DND-41 (cell line): ENCODE data around the gene GCDH.
A peak's percentile ranks its signal among the peaks of the same experiment; 100 is the strongest.

Experiments used
- ATAC-seq: fragments of 200-7000 bp; cut with Tn5 transposase; 3 replicates; pipeline ENCODE4 v1.9.1; 2021; ENCODE audit warnings: low read depth; ENCODE audit not compliant: insufficient read depth
- DNase-seq: peaks from one replicate; pipeline ENCODE4 v3.0.0-alpha.2; 2020
- H2AFZ ChIP-seq: 2 replicates; pipeline ENCODE4 v1.6.0; 2012; ENCODE audit warnings: low read depth, low read length
- H3K27ac ChIP-seq: 2 replicates; pipeline ENCODE4 v1.5.1; 2012; ENCODE audit warnings: low read length, inconsistent platforms
- H3K27me3 ChIP-seq: fragments of 200-600 bp; sonication (generic); 2 replicates; pipeline ENCODE4 v1.6.0; 2012; ENCODE audit warnings: low read length, mild to moderate bottlenecking, inconsistent platforms; ENCODE audit not compliant: insufficient read depth, poor library complexity
- H3K36me3 ChIP-seq: 2 replicates; pipeline ENCODE4 v1.5.1; 2012; ENCODE audit warnings: low read length, inconsistent platforms; ENCODE audit not compliant: insufficient read depth
- H3K4me1 ChIP-seq: 2 replicates; pipeline ENCODE4 v1.5.1; 2012; ENCODE audit warnings: mild to moderate bottlenecking, low read length; ENCODE audit not compliant: insufficient read depth
- H3K4me2 ChIP-seq: 2 replicates; pipeline ENCODE4 v1.6.0; 2012; ENCODE audit warnings: mild to moderate bottlenecking, moderate library complexity, low read length, inconsistent platforms; ENCODE audit not compliant: insufficient read depth
- H3K4me3 ChIP-seq, 2 experiments: fragments of 200-600 bp in 1 of 2; shearing (Covaris generic) in 1 of 2; 2 replicates each; pipeline ENCODE4 v1.5.1; 2012 to 2016; ENCODE audit warnings: inconsistent platforms in 2 of 2, low read length in 2 of 2, mild to moderate bottlenecking in 2 of 2, low read depth in 1 of 2, moderate library complexity in 1 of 2
- H3K79me2 ChIP-seq: 2 replicates; pipeline ENCODE4 v1.6.0; 2012; ENCODE audit warnings: low read length, inconsistent platforms; ENCODE audit not compliant: insufficient read depth
- H3K9ac ChIP-seq: 2 replicates; pipeline ENCODE4 v1.6.0; 2012; ENCODE audit warnings: low read depth, mild to moderate bottlenecking, inconsistent platforms, low read length, moderate library complexity
- H3K9me3 ChIP-seq: 2 replicates; pipeline ENCODE4 v1.5.1; 2012; ENCODE audit warnings: low read length, moderate library complexity, mild to moderate bottlenecking, inconsistent platforms; ENCODE audit not compliant: insufficient read depth, severe bottlenecking
- H4K20me1 ChIP-seq: 2 replicates; pipeline ENCODE4 v1.6.0; 2012; ENCODE audit warnings: low read length; ENCODE audit not compliant: insufficient read depth
- CTCF ChIP-seq: IDR thresholded peaks from 2 replicates; pipeline ENCODE4 v1.5.1; 2012; ENCODE audit warnings: borderline replicate concordance, low read length, moderate library complexity, mild to moderate bottlenecking; ENCODE audit not compliant: poor library complexity, severe bottlenecking; ENCODE audit errors: extremely low read depth
- EZH2 ChIP-seq: IDR thresholded peaks from 3 replicates; pipeline ENCODE4 v1.6.1; 2012; ENCODE audit warnings: borderline replicate concordance, low read depth, mild to moderate bottlenecking, moderate library complexity, low read length, inconsistent platforms; ENCODE audit not compliant: severe bottlenecking

The GCDH gene

GRCh38 chr19:12933287-12934072 lies 42.5 kb downstream of the GCDH start, which contains the start of gene FARSA:
FARSA (minus strand) TSS chr19:12933711; CDS start chr19:12933696, 15 bp downstream.
- peaks cover 37% of the 10 kb centered on the region for H3K36me3 ChIP-seq
- no peaks in the 10 kb centered on the region for H3K27me3 ChIP-seq
- H3K79me2 ChIP-seq: peaks cover 50% of the 10 kb centered on the region
- H3K4me3 ChIP-seq: peak within 1 kb of the TSS; percentile 80 to 95
- no peaks in the 10 kb centered on the region for H3K9me3 ChIP-seq
- H3K27ac ChIP-seq: peak within 1 kb of the TSS; percentile 97
- H4K20me1 ChIP-seq: peaks cover 21% of the 10 kb centered on the region
- no peak for TF ChIP-seq EZH2
- TF ChIP-seq CTCF: no peak
- ATAC-seq (peak; percentile 63), DNase-seq (peak; percentile 92)
- H3K4me2 ChIP-seq: peak within 1 kb of the TSS; percentile 91
- H2AFZ ChIP-seq: peak within 1 kb of the TSS; percentile 88
- peaks cover 66% of the 10 kb centered on the region for H3K4me1 ChIP-seq
- H3K9ac ChIP-seq: peak within 1 kb of the TSS; percentile 91

GRCh38 chr19:12935071-12935470 lies 44.1 kb downstream of the GCDH start:
- no peaks in the 10 kb centered on the region for H3K9me3 ChIP-seq
- peaks cover 74% of the 10 kb centered on the region for H3K4me1 ChIP-seq
- no peak for TF ChIP-seq CTCF
- TF ChIP-seq EZH2: no peak
- H3K27me3 ChIP-seq: no peaks in the 10 kb centered on the region
- H3K9ac ChIP-seq: no peak overlapping the region
- no peak for ATAC-seq
- no peak for DNase-seq
- H2AFZ ChIP-seq: no peak overlapping the region
- H4K20me1 ChIP-seq: peaks cover 35% of the 10 kb centered on the region
- no peak overlapping the region for H3K4me2 ChIP-seq
- H3K4me3 ChIP-seq: no peak overlapping the region
- peaks cover 36% of the 10 kb centered on the region for H3K36me3 ChIP-seq
- H3K79me2 ChIP-seq: peaks cover 58% of the 10 kb centered on the region
- H3K27ac ChIP-seq: no peak overlapping the region; the same call in 1 of the 2 replicates

- Histone ChIP-seq H2AFZ (no peak overlapping the region; the same call in 1 of the 2 replicates), H3K4me1 (peaks cover 80% of the 10 kb centered on the region), H4K20me1 (peaks cover 38% of the 10 kb centered on the region), H3K27me3 (no peaks in the 10 kb centered on the region), H3K36me3 (peaks cover 38% of the 10 kb centered on the region), H3K9me3 (no peaks in the 10 kb centered on the region), H3K79me2 (peaks cover 58% of the 10 kb centered on the region), H3K4me3 (no peak overlapping the region), H3K4me2 (no peak overlapping the region), H3K27ac (peak overlapping the region; percentile 100), H3K9ac (peak overlapping the region; percentile 93; the same call in 1 of the 2 replicates)
- ATAC-seq: no peak
- DNase-seq: peak; percentile 39
- TF ChIP-seq EZH2 (no peak), CTCF (no peak)
Measured at GRCh38 chr19:12936582-12936981, 45.6 kb downstream of the GCDH start.
